ENCODE measurements around the gene IGF2.
"Not testable (repeated sequence)": the region's sequence is repeated elsewhere in the genome, so short reads cannot be mapped to it uniquely, and the experiment has no call there.

Gene IGF2, protein sequence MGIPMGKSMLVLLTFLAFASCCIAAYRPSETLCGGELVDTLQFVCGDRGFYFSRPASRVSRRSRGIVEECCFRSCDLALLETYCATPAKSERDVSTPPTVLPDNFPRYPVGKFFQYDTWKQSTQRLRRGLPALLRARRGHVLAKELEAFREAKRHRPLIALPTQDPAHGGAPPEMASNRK

DNA sequence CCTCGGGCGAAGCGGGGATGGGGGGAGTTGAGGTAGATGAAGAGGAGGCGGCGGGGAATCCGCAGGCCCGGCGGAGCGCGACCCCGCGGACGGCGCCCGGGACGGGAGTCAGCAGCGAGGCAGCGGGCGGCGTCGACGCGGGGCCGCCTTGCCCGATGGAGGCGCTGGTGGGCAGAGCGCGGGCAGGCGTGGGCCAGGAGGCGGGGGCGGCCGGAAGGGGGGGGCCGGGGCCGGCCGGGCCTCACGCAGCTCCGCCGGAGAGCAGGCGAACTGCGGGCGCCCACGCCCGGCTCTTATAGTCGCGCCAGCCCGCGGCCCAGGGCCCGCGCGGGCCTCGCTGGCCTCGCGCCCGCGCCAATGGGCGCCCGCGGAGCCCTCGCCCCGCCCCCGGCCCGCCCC, at the start of gene IGF2:
Gene IGF2, minus strand, starts transcription at position 267 of the 399 bp plus-strand sequence. CDS start 3,866 bp downstream, outside the sequence.
- in situ Hi-C loops (cut with HindIII; ENCODE audit: low sequenced_read_pairs) = no loop called here

DNA sequence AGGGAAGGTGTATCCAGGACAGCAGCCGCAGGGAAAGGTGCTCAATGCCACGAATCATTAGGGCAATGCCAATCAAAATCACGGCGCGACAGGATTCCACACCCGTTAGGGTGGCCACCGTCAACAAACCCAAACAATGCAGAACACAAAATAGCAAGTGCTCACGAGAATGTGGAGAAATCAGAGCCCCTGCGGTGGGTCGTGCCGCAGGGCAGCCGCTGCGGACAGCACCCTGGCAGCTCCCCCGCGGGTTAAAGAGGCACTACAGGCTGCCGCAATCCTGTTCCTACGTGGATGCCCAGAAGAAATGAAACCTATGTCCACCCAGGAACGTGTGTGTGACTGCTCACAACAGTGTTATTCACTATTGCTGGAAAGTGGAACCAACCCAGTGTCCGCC, 49.6 kb upstream of the IGF2 start:
- in situ Hi-C loops (cut with HindIII; ENCODE audit: low sequenced_read_pairs) = loop anchor here (10.0 kb wide), 2 partner anchors 246 to 316 kb away; no protein-coding TSS in a partner anchor

DNA sequence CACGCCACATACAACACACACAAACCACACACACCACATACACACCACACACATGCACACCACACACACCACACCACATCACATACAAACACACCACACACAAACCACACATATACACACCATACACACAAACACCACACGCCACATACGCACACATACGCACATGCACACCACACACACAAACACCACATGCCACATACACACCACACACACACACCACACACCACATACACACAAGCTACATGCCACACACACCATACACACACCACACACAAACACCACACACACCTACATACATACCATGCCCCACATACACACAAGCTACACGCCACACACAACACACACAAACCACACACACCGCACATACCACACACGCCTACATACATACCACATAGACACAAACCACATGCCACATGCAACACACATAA, 48.1 kb upstream of the IGF2 start:
- in situ Hi-C loops (cut with HindIII; ENCODE audit: low sequenced_read_pairs) = loop anchor here (10.0 kb wide), 2 partner anchors 248 to 318 kb away; no protein-coding TSS in a partner anchor

DNA sequence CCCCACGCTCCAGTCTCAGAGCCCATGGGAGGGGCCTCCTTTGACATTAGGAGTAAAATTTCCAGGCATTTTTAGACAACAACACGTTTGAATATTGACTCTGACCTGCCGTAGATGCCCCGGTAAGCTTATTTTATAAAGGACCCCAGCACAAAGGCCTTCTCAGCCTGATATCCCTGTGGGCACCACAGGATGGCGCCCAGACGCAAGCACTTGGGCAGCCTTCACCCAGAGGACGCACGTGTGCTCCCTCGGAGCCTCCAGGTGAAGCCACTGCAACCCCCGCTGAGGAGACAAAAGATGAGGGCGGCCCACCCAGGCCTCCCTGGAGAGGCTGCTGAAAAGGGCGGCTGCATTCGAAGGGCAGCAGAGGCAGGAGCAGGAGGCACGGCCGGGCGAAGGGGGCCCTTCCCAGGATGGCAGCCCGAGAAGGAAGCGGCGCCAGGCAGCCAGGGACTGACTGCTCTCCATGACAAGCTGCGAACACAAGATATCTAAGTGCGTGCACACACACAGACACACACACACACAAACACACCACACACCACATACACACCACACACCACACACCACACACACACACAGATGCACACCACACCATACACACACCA, 47.6 kb upstream of the IGF2 start:
- in situ Hi-C loops (cut with HindIII; ENCODE audit: low sequenced_read_pairs) = loop anchor here (10.0 kb wide), 2 partner anchors 248 to 318 kb away; no protein-coding TSS in a partner anchor

GRCh38 chr11:2185324-2186085, 46.3 kb upstream of the IGF2 start:
- in situ Hi-C loops (cut with HindIII; ENCODE audit: low sequenced_read_pairs) = loop anchor here (10.0 kb wide), 2 partner anchors 249 to 319 kb away; no protein-coding TSS in a partner anchor

DNA sequence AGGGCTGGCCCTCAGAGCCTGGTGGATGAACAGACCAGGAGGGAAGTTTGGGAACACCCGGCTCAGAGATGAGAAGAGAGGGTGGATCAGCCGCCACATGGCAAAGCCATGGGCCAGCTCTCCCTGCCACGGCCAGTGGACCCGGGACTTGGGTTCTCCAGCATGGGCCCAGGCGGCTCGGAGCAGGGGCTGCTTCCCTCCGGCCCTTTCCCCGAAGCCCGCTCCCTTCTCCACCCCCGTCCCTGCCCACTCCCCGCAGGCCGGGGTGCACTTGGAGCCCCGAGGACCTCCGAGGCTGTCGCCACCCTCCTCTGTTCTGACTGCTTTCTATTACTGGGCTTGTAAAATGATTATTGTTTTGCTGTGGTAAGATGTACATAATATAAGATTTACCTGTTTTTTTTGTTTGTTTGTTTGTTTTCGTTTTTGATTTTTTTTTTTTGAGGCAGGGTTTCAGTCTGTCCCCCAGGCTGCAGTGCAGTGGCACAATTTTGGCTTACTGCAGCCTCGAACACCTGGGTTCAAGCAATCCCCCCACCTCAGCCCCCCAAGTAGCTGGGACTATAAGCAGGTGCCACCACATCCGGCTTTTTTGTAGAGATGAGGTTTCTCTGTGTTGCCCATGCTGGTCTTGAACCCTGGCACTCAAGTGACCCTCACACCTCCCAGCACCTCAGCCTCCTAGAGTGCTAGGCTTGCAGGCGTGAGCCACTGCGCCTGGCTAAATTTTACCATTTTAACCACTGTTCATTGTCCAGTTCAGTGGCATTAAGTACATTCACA, 43.7 kb upstream of the IGF2 start:
- in situ Hi-C loops (cut with HindIII; ENCODE audit: low sequenced_read_pairs) = loop anchor here (5.0 to 10.0 kb wide), 5 partner anchors 34 to 322 kb away; no protein-coding TSS in a partner anchor

- in situ Hi-C loops (cut with HindIII; ENCODE audit: low sequenced_read_pairs) = loop anchor here (5.0 to 10.0 kb wide), 5 partner anchors 35 to 323 kb away; no protein-coding TSS in a partner anchor
These were observed 42.9 kb upstream of the IGF2 start for GRCh38 chr11:2182075-2182474.

DNA sequence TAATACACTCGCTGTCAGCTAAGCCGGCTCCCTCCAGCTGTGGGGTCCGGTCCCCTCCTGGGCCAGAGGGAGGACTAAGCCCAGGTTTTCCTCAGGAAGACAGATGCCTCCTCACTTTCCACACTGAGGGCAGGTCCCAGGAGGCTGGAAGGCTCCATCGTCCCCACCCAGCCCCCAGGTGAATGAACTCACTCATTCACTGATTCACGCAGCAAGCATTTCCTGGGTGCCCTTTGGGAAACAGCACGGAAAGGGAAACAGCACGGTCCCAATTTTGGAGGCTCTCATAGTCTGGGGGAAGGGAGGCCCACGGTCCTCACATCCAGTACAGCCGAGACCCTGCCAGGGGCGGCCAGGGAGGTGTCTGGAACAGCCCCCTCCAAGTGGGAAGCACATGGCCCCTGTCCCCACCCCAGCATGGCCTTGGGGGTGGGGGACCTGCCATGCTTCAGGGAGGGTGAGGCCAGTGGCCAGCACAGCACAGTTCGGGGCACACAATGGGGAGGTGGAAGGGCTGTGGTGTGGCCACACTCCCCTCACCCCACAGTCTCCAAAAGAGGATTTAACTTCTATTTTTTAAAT, 41.7 kb upstream of the IGF2 start:
- in situ Hi-C loops (cut with HindIII; ENCODE audit: low sequenced_read_pairs) = loop anchor here (5.0 to 10.0 kb wide), 5 partner anchors 36 to 324 kb away; no protein-coding TSS in a partner anchor

DNA sequence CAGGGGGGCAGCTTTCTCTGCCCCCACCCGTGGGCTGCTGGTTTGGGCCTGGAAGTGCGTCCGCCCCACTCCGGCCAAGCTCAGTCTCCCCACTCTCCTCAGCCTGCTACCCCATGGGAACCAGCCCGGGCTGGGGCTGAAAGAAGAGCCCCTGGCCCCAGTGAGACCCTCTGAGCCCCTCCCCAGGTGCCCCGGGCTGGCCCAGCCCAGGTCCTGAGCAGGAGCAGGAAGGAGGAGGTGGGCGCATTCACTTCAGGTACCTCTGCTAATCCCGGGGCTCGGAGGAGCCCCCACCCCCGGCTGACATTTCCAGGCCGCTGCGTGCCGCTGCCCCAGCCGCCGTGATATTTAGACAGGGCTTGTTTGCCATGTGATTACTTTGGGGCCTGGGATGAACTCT, 41.2 kb upstream of the IGF2 start:
- in situ Hi-C loops (cut with HindIII; ENCODE audit: low sequenced_read_pairs) = loop anchor here (5.0 to 10.0 kb wide), 5 partner anchors 37 to 324 kb away; no protein-coding TSS in a partner anchor

DNA sequence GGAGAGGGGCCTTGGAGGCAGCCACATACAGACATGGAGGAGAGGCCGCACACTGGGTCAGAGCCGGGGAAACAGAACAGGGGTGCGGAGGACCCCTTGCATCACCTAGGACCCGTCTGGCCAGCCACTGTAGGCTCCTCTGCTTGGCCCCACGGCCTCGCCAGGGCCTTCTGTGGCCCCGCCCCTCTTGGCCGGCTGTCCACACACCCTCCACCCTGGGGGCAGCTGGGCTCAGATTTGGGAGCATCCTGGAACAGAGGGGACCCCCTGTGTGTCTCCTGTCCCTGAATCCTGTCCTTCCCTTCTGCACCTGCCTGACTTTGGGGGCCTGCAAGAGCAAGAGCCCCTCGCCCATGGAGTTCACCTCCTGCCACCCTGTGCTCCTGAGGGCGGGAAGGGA, 40.3 kb upstream of the IGF2 start:
- in situ Hi-C loops (cut with HindIII; ENCODE audit: low sequenced_read_pairs) = no loop called here

- in situ Hi-C loops (cut with HindIII; ENCODE audit: low sequenced_read_pairs) = no loop called here
These were observed 39.8 kb upstream of the IGF2 start for GRCh38 chr11:2178906-2179494.

- in situ Hi-C loops (cut with HindIII; ENCODE audit: low sequenced_read_pairs) = not testable (repeated sequence)
These were observed 39.0 kb upstream of the IGF2 start for GRCh38 chr11:2178055-2178773.

GRCh38 chr11:2177076-2177475, 37.9 kb upstream of the IGF2 start:
- in situ Hi-C loops (cut with HindIII; ENCODE audit: low sequenced_read_pairs) = no loop called here

GRCh38 chr11:2176389-2176900, 37.3 kb upstream of the IGF2 start:
- in situ Hi-C loops (cut with HindIII; ENCODE audit: low sequenced_read_pairs) = no loop called here

- in situ Hi-C loops (cut with HindIII; ENCODE audit: low sequenced_read_pairs) = no loop called here
These were observed 36.5 kb upstream of the IGF2 start for GRCh38 chr11:2175659-2176058.

DNA sequence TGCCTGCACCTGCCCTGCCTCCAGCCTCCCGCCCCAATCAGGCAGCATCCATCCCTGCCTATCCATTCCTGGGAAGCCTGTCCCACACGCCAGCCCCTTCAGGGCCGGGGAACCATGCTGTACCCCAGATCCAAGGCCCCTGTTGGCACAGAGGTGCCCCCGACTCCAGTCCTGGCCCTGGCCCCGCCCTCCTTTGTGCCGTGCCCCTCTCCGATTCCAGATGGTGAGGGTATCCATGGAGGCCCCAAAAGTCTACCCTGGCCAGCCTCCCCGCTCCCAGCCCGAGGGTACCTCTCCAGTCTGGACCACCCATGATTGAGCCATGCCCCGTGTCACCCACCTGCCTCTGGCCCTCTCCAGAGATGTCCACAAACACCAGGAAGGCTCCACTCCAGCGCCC, 35.2 kb upstream of the IGF2 start:
- in situ Hi-C loops (cut with HindIII; ENCODE audit: low sequenced_read_pairs) = no loop called here

- in situ Hi-C loops (cut with HindIII; ENCODE audit: low sequenced_read_pairs) = no loop called here
These were observed 34.6 kb upstream of the IGF2 start for GRCh38 chr11:2173761-2174160.

GRCh38 chr11:2173150-2173693, 34.0 kb upstream of the IGF2 start:
- in situ Hi-C loops (cut with HindIII; ENCODE audit: low sequenced_read_pairs) = no loop called here

- in situ Hi-C loops (cut with HindIII; ENCODE audit: low sequenced_read_pairs) = no loop called here
These were observed 33.5 kb upstream of the IGF2 start for GRCh38 chr11:2172676-2173075.

Data from endothelial cell of hepatic sinusoid (primary cell).